ENCODE measurements around the gene CDK13.

Gene CDK13

GRCh38 chr7:40015790-40016296 is 65.8 kb downstream of the CDK13 start:
- DNase-seq = no peak

GRCh38 chr7:40019558-40019957 is 69.5 kb downstream of the CDK13 start:
- no peak for DNase-seq

DNA sequence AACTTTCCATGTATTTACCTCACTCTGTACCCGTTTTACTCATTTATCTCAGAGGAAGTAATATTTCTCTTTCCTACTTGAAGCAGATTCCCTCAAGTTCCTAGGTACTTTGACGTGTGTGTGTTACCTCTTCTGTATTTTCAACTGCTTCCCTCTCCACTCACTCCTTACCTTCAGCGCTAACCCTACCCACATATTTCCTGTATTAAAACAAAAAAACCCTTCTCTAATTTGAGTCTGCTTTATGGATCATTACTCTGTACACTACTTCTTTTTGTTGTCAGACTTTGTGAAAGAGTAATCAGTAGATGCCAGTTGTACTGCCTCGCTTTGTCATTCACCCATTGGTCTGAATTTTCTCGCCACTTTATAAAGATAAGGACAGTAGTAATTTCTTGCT is 74.0 kb downstream of the CDK13 start:
- no peak for DNase-seq

DNA sequence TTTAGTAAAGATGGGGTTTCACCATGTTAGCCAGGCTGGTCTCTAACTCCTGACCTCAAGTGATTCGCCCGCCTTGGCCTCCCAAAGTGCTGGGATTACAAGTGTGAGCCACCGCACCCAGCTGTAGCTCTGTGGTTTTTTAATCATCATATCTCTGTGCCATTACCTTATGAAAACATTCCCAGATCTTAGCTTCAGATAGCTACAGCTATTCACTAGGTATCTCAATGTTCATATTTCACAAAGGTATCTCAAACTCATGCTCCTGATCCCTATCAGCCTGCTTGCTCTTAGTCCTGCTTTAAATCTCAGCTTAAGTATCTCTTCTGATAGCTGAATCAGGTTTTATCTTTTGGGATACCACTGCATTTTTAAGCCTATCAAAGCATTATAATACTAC is 74.8 kb downstream of the CDK13 start:
- DNase-seq = no peak

- DNase-seq = no peak
Measured at GRCh38 chr7:40027545-40027944, 77.5 kb downstream of the CDK13 start.

- DNase-seq = no peak
Measured at GRCh38 chr7:40033826-40034225, 83.8 kb downstream of the CDK13 start.

DNA sequence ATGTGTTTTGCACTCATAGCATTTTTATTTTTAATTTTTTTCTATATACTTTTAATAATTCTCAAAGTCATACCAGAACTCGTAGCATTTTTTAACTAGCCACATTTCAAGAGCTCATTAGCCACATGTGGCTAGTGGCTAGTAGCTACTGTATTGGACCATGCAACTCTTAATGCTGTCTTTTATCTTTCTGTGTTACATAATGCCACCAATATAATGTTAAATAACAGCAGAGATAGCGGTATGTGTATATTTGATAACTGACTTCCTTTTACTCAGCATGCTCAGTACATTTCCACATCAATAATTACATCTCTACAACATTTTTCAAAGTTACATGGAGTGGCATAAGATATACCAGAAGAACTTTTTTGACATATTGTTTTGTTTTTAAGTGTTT is 91.4 kb downstream of the CDK13 start:
- DNase-seq = no peak

- no peak for DNase-seq
Measured at GRCh38 chr7:40043164-40043563, 93.1 kb downstream of the CDK13 start.

DNA sequence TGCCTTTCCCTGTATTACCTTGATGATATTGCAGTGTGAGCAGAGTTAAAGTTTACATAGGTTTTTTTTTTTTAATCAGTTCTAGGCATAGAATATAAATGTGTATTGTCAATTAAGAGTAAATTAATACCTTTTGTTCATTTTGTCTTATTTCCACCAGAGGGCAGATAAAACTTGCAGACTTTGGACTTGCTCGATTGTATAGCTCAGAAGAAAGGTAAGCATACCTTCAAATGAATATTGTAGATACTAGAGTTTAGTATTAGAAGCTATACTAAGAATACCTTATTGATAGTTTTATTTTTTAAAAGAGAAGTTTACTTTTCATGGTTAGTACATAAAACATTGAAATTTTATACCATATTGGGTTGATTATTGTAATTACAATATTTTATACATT is 97.6 kb downstream of the CDK13 start:
- DNase-seq = no peak

DNA sequence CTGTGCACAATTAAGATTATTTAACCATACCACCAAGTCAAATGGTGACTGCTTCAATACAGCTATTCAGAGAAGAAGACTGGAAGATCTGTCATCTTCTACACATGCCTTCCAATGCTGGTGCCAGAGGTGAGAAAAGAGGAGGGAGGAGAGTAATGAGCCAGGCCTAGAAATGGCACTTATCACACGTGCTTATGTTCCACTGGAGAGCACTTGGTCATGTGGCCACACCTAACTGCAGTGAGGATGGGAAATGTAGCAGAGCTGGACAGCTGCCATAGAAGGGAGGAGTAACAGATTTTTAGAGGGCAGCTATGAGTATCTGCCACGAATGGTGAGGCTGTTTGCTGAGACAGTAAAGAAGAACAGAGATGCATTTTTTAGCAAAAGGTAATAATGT is 107.2 kb downstream of the CDK13 start:
- no peak for DNase-seq

GRCh38 chr7:40058026-40058425 is 108.0 kb downstream of the CDK13 start:
- DNase-seq = no peak

DNA sequence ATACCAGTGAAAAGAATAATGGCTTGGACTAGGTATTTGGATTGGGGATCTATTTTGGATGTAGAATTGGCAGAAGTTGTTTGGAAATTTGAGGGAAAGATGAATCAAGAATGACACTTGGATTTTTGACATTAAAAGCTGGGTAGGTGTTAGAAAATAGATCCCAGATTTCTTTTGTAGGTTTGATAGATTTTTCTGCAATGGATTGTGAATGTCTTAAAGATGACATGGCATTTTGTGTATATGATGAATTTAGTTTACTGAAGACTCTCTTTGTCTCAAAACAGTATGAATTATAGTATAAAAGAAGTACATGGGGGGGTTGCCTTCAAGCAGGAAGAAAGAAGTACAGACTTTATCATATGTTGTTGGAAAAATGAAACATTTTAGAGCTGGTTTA is 108.6 kb downstream of the CDK13 start:
- DNase-seq = no peak

DNA sequence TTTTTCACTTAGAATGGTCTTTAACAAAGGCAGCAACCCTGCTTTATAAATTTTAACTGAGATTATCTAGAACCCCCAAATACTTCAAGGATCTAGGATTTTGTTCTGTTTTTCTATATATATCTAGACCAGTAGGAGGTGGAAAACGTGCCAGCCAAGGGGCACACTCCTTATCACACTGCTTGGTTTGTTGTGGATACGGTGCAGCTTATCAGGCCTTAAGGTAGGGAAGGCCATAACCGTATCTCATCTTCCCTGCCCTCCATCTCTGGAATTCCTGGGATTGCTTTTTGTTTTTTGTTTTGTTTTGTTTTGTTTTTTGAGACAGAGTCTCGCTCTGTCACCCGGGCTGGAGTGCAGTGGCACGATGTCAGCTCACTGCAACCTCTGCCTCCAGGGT is 109.0 kb downstream of the CDK13 start:
- no peak for DNase-seq

GRCh38 chr7:40072268-40072667 is 122.2 kb downstream of the CDK13 start:
- DNase-seq = no peak

DNA sequence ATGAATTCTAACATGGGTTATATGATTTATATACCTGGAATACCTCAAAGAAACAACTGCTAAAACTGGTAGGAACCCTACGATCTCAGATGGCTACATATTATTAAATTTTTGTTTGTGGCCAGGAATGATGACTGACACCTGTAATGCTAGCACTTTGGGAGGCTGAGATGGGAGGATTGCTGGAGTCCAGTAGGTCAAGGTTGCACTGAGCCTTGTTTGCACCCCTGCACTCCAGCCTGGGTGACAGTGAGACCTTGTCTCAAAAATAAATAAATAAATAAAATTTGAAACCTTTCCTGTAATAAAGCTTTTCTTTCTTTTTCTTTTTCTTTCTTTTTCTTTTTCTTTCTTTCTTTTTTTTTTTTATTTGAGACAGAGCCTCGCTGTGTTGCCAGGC is 123.2 kb downstream of the CDK13 start:
- DNase-seq = no peak

GRCh38 chr7:40077849-40078248 is 127.8 kb downstream of the CDK13 start:
- no peak for DNase-seq

DNA sequence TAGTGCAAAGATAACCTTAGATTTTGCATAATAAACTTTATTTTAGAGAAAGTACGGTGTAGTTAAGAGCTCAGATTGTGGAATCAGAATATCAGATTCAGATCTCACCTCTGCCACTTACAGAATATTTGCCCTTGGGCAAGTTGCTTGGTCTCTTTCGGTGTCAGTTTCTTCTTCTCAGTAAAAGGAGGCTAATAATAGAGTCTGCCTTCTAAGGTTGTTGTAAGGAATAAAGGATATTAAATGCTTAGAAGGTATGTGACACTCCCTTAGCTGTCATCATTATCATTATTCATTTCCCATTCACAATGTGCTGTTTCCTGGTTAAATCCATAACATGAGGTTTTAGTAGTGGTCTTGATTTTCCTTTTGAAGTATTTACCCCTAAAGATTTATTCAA is 142.1 kb downstream of the CDK13 start:
- DNase-seq = no peak

- no peak for DNase-seq
Measured at GRCh38 chr7:40093631-40094350, 143.7 kb downstream of the CDK13 start.

DNA sequence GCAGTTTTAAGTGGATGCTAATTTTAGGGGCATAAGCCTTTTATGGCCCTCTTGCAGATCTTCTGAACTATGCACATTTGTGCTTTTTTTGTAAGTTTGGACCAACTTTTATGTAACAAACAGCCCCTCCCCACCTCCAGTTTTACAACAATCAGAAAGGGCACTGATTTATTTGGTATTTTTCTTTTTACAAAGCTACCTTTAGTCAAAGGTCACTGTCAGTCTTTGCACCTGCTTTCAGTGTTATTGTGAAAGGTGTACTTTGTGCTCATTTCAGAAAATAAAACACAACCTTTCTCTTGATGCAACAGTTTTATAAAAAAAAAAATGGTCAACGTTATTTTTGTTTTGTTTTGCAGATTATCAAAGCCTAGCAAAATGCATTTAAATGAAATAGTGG is 145.2 kb downstream of the CDK13 start:
- DNase-seq = no peak

GRCh38 chr7:40095695-40096327 is 145.8 kb downstream of the CDK13 start:
- DNase-seq = no peak

DNA sequence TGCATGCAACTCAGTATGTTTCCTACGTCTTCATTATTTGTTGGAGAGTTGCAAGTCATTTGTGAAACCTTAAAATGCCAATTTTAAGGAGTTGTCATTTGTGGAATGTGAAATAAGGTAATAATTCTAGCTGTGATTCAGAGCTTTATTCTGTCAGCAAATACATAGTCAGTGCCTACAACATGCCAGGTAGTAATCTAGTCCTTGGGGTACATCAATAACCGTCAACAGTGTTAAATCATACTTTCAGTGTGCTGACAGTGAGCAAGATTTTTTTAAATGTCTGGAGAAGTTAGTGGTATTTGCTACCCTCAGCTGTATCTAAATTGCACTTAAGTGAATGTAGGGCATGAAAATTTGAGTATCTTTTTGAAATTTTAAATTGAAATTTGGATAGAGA is 147.7 kb downstream of the CDK13 start:
- DNase-seq = no peak

DNA sequence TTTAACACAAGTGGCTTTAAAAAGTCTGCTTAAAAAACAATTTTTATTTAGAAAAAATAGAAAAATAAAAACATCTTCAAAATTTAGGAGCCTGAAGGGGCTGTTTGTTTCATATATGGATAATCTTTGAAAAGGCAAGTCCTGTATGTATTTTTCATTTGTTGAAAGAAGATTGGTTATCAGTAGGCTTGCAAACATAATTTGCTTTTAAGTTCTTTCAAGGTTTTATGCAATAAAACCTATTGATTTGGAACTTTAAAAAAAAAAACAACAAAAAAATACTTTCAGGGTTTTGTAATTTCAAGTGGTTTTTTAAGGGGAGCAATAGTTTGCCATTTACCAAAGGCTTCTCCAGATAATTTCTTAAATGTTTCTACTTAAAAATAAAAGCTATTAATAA is 148.8 kb downstream of the CDK13 start:
- DNase-seq = no peak

- no peak for DNase-seq
Measured at GRCh38 chr7:40099837-40100236, 149.8 kb downstream of the CDK13 start.

- DNase-seq = no peak
Measured at GRCh38 chr7:40101201-40101600, 151.1 kb downstream of the CDK13 start.

DNA sequence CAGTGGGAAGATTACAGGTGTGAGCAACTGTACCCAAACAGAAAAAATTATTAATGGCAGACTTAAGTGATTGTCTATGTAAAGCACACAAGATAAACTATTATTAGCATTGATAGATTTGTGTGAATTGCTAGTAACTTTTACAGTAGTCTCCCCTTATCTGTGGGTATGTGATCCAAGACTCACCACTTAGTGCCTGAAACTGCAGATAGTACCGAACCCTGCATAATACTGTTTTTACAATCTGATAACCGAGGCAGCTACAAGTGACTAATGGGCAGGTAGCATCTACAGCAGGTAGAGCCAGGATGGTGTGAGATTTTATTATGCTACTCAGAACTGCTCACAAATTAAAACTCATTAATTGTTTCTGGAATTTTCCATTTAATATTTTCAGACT is 152.8 kb downstream of the CDK13 start:
- DNase-seq = no peak

Measured in 8988T (cell line).